ENCODE data around the gene DRC7.

The DRC7 gene

GRCh38 chr16:57735755-57736418, 41.3 kb downstream of the DRC7 start, which contains the start of gene KATNB1:
TSS of gene KATNB1 (plus strand) at chr16:57735770. CDS start at chr16:57737244, 1,474 bp downstream.
- WGBS, 2 experiments, result 2 to 3% methylated on average over 35 of the region's 35 CpGs
- no peaks in the 10 kb centered on the region for H3K27me3 ChIP-seq (ENCODE audit: control insufficient read depth, insufficient read depth, low read length, poor library complexity, severe bottlenecking)
- H3K4me1 ChIP-seq (ENCODE audit: control insufficient read depth, insufficient read depth, low read length), result peaks cover 11% of the 10 kb centered on the region
- no peaks in the 10 kb centered on the region for H3K36me3 ChIP-seq (ENCODE audit: control insufficient read depth, insufficient read depth, low read length)
- H3K9me3 ChIP-seq (ENCODE audit: control insufficient read depth, low read length), result no peaks in the 10 kb centered on the region
- peak within 1 kb of the TSS; percentile 57 for H3K27ac ChIP-seq (ENCODE audit: insufficient read depth, low read depth, low read length, poor library complexity, severe bottlenecking)
- H3K4me3 ChIP-seq (ENCODE audit: insufficient read depth, low read depth, low read length), result peak within 1 kb of the TSS; percentile 68

GRCh38 chr16:57736419-57737351, 42.1 kb downstream of the DRC7 start:
- Histone ChIP-seq H3K9me3 (ENCODE audit: control insufficient read depth, low read length) (no peaks in the 10 kb centered on the region), H3K4me3 (ENCODE audit: insufficient read depth, low read depth, low read length) (peak overlapping the region; percentile 68), H3K27ac (ENCODE audit: insufficient read depth, low read depth, low read length, poor library complexity, severe bottlenecking) (peak overlapping the region; percentile 17), H3K27me3 (ENCODE audit: control insufficient read depth, insufficient read depth, low read length, poor library complexity, severe bottlenecking) (no peaks in the 10 kb centered on the region), H3K4me1 (ENCODE audit: control insufficient read depth, insufficient read depth, low read length) (peaks cover 11% of the 10 kb centered on the region), H3K36me3 (ENCODE audit: control insufficient read depth, insufficient read depth, low read length) (no peaks in the 10 kb centered on the region)
- WGBS, 2 experiments, result 32 to 37% methylated on average over 23 of the region's 23 CpGs

GRCh38 chr16:57738844-57739243, 44.2 kb downstream of the DRC7 start:
- no peak overlapping the region for H3K4me3 ChIP-seq (ENCODE audit: insufficient read depth, low read depth, low read length)
- no peaks in the 10 kb centered on the region for H3K36me3 ChIP-seq (ENCODE audit: control insufficient read depth, insufficient read depth, low read length)
- no peaks in the 10 kb centered on the region for H3K27me3 ChIP-seq (ENCODE audit: control insufficient read depth, insufficient read depth, low read length, poor library complexity, severe bottlenecking)
- H3K9me3 ChIP-seq (ENCODE audit: control insufficient read depth, low read length), result no peaks in the 10 kb centered on the region
- 94% methylated on average over 7 of the region's 7 CpGs for WGBS, 2 experiments
- peaks cover 11% of the 10 kb centered on the region for H3K4me1 ChIP-seq (ENCODE audit: control insufficient read depth, insufficient read depth, low read length)
- H3K27ac ChIP-seq (ENCODE audit: insufficient read depth, low read depth, low read length, poor library complexity, severe bottlenecking), result no peak overlapping the region

GRCh38 chr16:57739756-57740422, 45.3 kb downstream of the DRC7 start:
- Histone ChIP-seq H3K4me1 (ENCODE audit: control insufficient read depth, insufficient read depth, low read length) (peaks cover 11% of the 10 kb centered on the region), H3K4me3 (ENCODE audit: insufficient read depth, low read depth, low read length) (no peak overlapping the region), H3K27ac (ENCODE audit: insufficient read depth, low read depth, low read length, poor library complexity, severe bottlenecking) (no peak overlapping the region), H3K36me3 (ENCODE audit: control insufficient read depth, insufficient read depth, low read length) (peaks cover 2% of the 10 kb centered on the region), H3K27me3 (ENCODE audit: control insufficient read depth, insufficient read depth, low read length, poor library complexity, severe bottlenecking) (no peaks in the 10 kb centered on the region), H3K9me3 (ENCODE audit: control insufficient read depth, low read length) (no peaks in the 10 kb centered on the region)
- 93 to 95% methylated on average over 18 of the region's 18 CpGs for WGBS, 2 experiments

- 94 to 95% methylated on average over 24 of the region's 24 CpGs for WGBS, 2 experiments
- Histone ChIP-seq H3K4me3 (ENCODE audit: insufficient read depth, low read depth, low read length) (no peak overlapping the region), H3K27ac (ENCODE audit: insufficient read depth, low read depth, low read length, poor library complexity, severe bottlenecking) (no peak overlapping the region), H3K9me3 (ENCODE audit: control insufficient read depth, low read length) (no peaks in the 10 kb centered on the region), H3K4me1 (ENCODE audit: control insufficient read depth, insufficient read depth, low read length) (peaks cover 11% of the 10 kb centered on the region), H3K36me3 (ENCODE audit: control insufficient read depth, insufficient read depth, low read length) (peaks cover 4% of the 10 kb centered on the region), H3K27me3 (ENCODE audit: control insufficient read depth, insufficient read depth, low read length, poor library complexity, severe bottlenecking) (no peaks in the 10 kb centered on the region)
These were observed 45.9 kb downstream of the DRC7 start for GRCh38 chr16:57740423-57741071.

GRCh38 chr16:57741660-57742191, 47.1 kb downstream of the DRC7 start:
- H3K27ac ChIP-seq (ENCODE audit: insufficient read depth, low read depth, low read length, poor library complexity, severe bottlenecking), result no peak overlapping the region
- H3K36me3 ChIP-seq (ENCODE audit: control insufficient read depth, insufficient read depth, low read length), result peaks cover 4% of the 10 kb centered on the region
- H3K4me1 ChIP-seq (ENCODE audit: control insufficient read depth, insufficient read depth, low read length), result peaks cover 5% of the 10 kb centered on the region
- H3K9me3 ChIP-seq (ENCODE audit: control insufficient read depth, low read length), result no peaks in the 10 kb centered on the region
- H3K4me3 ChIP-seq (ENCODE audit: insufficient read depth, low read depth, low read length), result no peak overlapping the region
- no peaks in the 10 kb centered on the region for H3K27me3 ChIP-seq (ENCODE audit: control insufficient read depth, insufficient read depth, low read length, poor library complexity, severe bottlenecking)
- WGBS, 2 experiments, result 95 to 96% methylated on average over 16 of the region's 16 CpGs

GRCh38 chr16:57742543-57742942, 47.9 kb downstream of the DRC7 start:
- Histone ChIP-seq H3K36me3 (ENCODE audit: control insufficient read depth, insufficient read depth, low read length) (peaks cover 4% of the 10 kb centered on the region), H3K4me3 (ENCODE audit: insufficient read depth, low read depth, low read length) (no peak overlapping the region), H3K4me1 (ENCODE audit: control insufficient read depth, insufficient read depth, low read length) (peaks cover 5% of the 10 kb centered on the region), H3K9me3 (ENCODE audit: control insufficient read depth, low read length) (no peaks in the 10 kb centered on the region), H3K27me3 (ENCODE audit: control insufficient read depth, insufficient read depth, low read length, poor library complexity, severe bottlenecking) (no peaks in the 10 kb centered on the region), H3K27ac (ENCODE audit: insufficient read depth, low read depth, low read length, poor library complexity, severe bottlenecking) (no peak overlapping the region)
- WGBS, 2 experiments, result 82 to 84% methylated on average over 4 of the region's 4 CpGs

- no peak overlapping the region for H3K4me3 ChIP-seq (ENCODE audit: insufficient read depth, low read depth, low read length)
- H3K27me3 ChIP-seq (ENCODE audit: control insufficient read depth, insufficient read depth, low read length, poor library complexity, severe bottlenecking), result no peaks in the 10 kb centered on the region
- 90 to 91% methylated on average over 9 to 10 of the region's 10 CpGs for WGBS, 2 experiments
- peaks cover 10% of the 10 kb centered on the region for H3K4me1 ChIP-seq (ENCODE audit: control insufficient read depth, insufficient read depth, low read length)
- H3K36me3 ChIP-seq (ENCODE audit: control insufficient read depth, insufficient read depth, low read length), result peaks cover 4% of the 10 kb centered on the region
- no peaks in the 10 kb centered on the region for H3K9me3 ChIP-seq (ENCODE audit: control insufficient read depth, low read length)
- H3K27ac ChIP-seq (ENCODE audit: insufficient read depth, low read depth, low read length, poor library complexity, severe bottlenecking), result peak overlapping the region; percentile 16
These were observed 48.9 kb downstream of the DRC7 start for GRCh38 chr16:57743458-57743857.

GRCh38 chr16:57743886-57744641, 49.5 kb downstream of the DRC7 start:
- Histone ChIP-seq H3K4me1 (ENCODE audit: control insufficient read depth, insufficient read depth, low read length) (peaks cover 10% of the 10 kb centered on the region), H3K4me3 (ENCODE audit: insufficient read depth, low read depth, low read length) (no peak overlapping the region), H3K27me3 (ENCODE audit: control insufficient read depth, insufficient read depth, low read length, poor library complexity, severe bottlenecking) (no peaks in the 10 kb centered on the region), H3K36me3 (ENCODE audit: control insufficient read depth, insufficient read depth, low read length) (peaks cover 4% of the 10 kb centered on the region), H3K27ac (ENCODE audit: insufficient read depth, low read depth, low read length, poor library complexity, severe bottlenecking) (no peak overlapping the region), H3K9me3 (ENCODE audit: control insufficient read depth, low read length) (no peaks in the 10 kb centered on the region)
- 91% methylated on average over 22 to 23 of the region's 23 CpGs for WGBS, 2 experiments

Data from ectodermal cell (in vitro differentiated cells).